A549 (cell line): ENCODE results near the gene LRP3.

Experiments used
- CEBPB ChIP-seq, 2 experiments: fragments of >200 bp in 1 of 2; sonication (Bioruptor Twin) in 1 of 2; formaldehyde crosslinking in 1 of 2; IDR thresholded peaks; 2 replicates each; pipeline ENCODE4 v1.6.1; 2012 to 2016
- HOXA7 ChIP-seq: fragments of 250-450 bp; sonication (Bioruptor Pico); IDR thresholded peaks from 2 replicates; pipeline ENCODE4 v1.5.0; 2020; ENCODE audit warnings: mild to moderate bottlenecking, moderate library complexity
- JUN ChIP-seq, 2 experiments: fragments of >200 bp; sonication (Bioruptor Twin); formaldehyde crosslinking; IDR thresholded peaks; 2 replicates in 1 of 2; 3 replicates in 1 of 2; pipeline ENCODE4 v1.6.1; 2016 to 2017
- PHF8 ChIP-seq: fragments of 200-600 bp; sonication (generic); IDR thresholded peaks from 2 replicates; pipeline ENCODE4 v1.6.1; 2016; ENCODE audit warnings: low read depth, mild to moderate bottlenecking, antibody characterized with exemption, moderate library complexity, borderline replicate concordance
- POLR2A ChIP-seq: IDR thresholded peaks from 2 replicates; pipeline ENCODE4 v1.6.1; 2012; ENCODE audit warnings: mild to moderate bottlenecking, low read length
- TF ChIP-seq, protein P1 (sequence below): fragments of >200 bp; sonication (Bioruptor Twin); formaldehyde crosslinking; IDR thresholded peaks from 3 replicates; pipeline ENCODE4 v1.5.1; 2016
- TF ChIP-seq, protein P2 (sequence below): IDR thresholded peaks from 2 replicates; pipeline ENCODE4 v1.6.1; 2012
- TF ChIP-seq, protein P3 (sequence below): IDR thresholded peaks from 2 replicates; pipeline ENCODE4 v1.6.1; 2012; ENCODE audit warnings: low read depth, borderline replicate concordance

DNA sequence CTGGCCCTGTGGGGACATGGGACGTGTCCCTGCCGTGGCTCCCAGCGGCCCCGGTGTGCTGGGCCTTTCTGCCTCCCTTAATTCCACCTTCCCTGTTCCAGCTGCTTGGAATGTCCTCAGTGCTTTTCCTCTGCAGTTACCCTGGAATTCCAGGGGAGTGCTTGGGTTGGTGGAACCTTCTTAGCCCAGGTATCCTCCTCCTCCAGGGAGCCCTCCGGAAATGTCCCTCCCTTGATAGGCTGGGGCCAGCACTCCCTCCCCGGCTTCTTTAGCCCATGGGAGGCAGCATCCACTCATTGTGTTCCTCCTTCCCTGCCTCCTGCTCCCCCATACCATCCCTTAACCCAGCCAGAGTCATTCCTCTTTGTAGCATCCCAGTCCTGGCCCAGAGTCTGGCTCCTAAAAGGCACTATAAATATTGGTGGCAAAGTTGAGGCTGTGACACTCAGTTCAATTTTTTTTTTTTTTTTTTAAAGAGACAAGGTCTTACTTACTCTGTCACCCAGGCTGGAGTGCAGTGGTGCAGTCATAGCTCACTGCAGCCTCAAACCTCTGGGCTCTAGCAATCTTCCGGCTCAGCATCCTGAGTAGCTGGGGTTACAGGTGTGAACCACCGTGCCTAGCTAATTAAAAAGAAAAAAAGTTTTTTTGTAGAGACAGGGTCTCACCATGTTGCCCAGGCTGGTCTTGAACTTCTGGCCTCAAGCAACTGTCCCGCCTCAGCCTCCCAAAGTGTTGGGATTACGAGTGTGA is 45.3 kb downstream of the LRP3 start:
- TF ChIP-seq JUN (IDR thresholded peaks at IDR 0.05): no peak
- no peak for TF ChIP-seq CEBPB (IDR thresholded peaks at IDR 0.05)
- no peak for TF ChIP-seq PHF8
- no peak for TF ChIP-seq POLR2A
- TF ChIP-seq, protein P1, sequence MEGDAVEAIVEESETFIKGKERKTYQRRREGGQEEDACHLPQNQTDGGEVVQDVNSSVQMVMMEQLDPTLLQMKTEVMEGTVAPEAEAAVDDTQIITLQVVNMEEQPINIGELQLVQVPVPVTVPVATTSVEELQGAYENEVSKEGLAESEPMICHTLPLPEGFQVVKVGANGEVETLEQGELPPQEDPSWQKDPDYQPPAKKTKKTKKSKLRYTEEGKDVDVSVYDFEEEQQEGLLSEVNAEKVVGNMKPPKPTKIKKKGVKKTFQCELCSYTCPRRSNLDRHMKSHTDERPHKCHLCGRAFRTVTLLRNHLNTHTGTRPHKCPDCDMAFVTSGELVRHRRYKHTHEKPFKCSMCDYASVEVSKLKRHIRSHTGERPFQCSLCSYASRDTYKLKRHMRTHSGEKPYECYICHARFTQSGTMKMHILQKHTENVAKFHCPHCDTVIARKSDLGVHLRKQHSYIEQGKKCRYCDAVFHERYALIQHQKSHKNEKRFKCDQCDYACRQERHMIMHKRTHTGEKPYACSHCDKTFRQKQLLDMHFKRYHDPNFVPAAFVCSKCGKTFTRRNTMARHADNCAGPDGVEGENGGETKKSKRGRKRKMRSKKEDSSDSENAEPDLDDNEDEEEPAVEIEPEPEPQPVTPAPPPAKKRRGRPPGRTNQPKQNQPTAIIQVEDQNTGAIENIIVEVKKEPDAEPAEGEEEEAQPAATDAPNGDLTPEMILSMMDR: no peak
- TF ChIP-seq, protein P2, sequence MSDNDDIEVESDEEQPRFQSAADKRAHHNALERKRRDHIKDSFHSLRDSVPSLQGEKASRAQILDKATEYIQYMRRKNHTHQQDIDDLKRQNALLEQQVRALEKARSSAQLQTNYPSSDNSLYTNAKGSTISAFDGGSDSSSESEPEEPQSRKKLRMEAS: no peak
- no peak for TF ChIP-seq HOXA7 (CRISPR knock-in tag)
- TF ChIP-seq, protein P3, sequence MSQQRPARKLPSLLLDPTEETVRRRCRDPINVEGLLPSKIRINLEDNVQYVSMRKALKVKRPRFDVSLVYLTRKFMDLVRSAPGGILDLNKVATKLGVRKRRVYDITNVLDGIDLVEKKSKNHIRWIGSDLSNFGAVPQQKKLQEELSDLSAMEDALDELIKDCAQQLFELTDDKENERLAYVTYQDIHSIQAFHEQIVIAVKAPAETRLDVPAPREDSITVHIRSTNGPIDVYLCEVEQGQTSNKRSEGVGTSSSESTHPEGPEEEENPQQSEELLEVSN: no peak
